ENCODE results near the gene HNRNPF.

DNA sequence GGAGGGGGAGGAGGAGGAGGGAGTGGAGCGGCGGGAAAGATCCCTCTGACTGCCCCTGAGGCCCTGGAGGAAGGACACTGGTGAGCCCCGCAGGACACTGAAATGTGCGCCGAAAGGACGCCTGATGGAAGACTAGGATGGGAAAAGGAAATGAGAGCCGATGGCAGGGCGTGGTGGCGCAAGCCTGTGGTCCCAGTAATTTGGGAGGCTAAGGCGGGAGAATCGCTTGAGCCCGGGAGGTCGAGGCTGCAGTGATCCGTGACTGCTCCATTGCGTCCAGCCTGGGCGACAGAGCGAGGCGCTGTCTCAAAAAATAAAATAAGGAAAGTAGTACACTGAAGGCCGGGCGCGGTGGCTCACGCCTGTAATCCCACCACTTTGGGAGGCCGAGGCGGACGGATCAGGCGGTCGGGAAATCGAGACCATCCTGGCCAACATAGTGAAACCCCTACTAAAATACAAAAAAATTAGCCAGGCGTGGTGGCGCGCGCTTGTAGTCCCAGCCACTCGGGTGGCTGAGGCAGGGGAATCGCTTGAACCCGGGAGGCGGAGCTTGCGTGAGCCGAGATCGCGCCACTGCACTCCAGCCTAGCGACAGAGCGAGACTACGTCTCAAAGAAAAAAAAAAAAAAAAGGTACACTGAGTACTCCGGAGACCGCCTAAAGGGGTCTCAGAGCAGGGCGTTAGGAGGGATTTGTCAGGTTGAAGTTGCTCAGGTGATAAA is 561 bp upstream of the HNRNPF start:
- TF ChIP-seq, protein P1, sequence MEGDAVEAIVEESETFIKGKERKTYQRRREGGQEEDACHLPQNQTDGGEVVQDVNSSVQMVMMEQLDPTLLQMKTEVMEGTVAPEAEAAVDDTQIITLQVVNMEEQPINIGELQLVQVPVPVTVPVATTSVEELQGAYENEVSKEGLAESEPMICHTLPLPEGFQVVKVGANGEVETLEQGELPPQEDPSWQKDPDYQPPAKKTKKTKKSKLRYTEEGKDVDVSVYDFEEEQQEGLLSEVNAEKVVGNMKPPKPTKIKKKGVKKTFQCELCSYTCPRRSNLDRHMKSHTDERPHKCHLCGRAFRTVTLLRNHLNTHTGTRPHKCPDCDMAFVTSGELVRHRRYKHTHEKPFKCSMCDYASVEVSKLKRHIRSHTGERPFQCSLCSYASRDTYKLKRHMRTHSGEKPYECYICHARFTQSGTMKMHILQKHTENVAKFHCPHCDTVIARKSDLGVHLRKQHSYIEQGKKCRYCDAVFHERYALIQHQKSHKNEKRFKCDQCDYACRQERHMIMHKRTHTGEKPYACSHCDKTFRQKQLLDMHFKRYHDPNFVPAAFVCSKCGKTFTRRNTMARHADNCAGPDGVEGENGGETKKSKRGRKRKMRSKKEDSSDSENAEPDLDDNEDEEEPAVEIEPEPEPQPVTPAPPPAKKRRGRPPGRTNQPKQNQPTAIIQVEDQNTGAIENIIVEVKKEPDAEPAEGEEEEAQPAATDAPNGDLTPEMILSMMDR (IDR thresholded peaks at IDR 0.05), result no peak
- TF ChIP-seq EZH2phosphoT487 (IDR thresholded peaks at IDR 0.05) (no peak), EZH2 (IDR thresholded peaks at IDR 0.05) (no peak)

Measured in neural progenitor cell (in vitro differentiated cells).